ENCODE data around the gene MTFR1L. TPM values are rescaled to one million over a fixed set of nuclear protein-coding genes. Genes with fewer than 3 reads are reported as not detected.

MTFR1L gene
- polyA plus RNA-seq, 2 of the 4 experiments (the other 2 are of a cell fraction): 26.1 TPM

GRCh38 chr1:25863486-25864262 is 43.9 kb downstream of the MTFR1L start:
- ATAC-seq (no peak), DNase-seq (ENCODE audit: low read depth in 1 of 2, low spot score in 1 of 2) (no peak), FAIRE-seq (no peak)
- Histone ChIP-seq H3K4me3 (no peak overlapping the region), H3K27ac (no peak overlapping the region), H3K4me1 (peaks cover 36% of the 10 kb centered on the region), H3K9me3 (no peaks in the 10 kb centered on the region), H3K4me2 (no peak overlapping the region)
- 92% methylated on average over 25 of the region's 25 CpGs for WGBS (ENCODE audit: missing lambda C conversion rate)
- no peak for TF ChIP-seq BCL3 (IDR thresholded peaks at IDR 0.05)
- no peak for TF ChIP-seq ZNF302 (CRISPR knock-in tag; IDR thresholded peaks at IDR 0.05)
- no peak for TF ChIP-seq ATOH8 (CRISPR knock-in tag; IDR thresholded peaks at IDR 0.05; ENCODE audit: low read depth)
- CTCF ChIA-PET: interaction anchor here (0.7 to 1.3 kb wide), 3 partner anchors 11 to 32 kb away, joined by 3 to 4 read pairs (median 4); partner anchors contain the start of gene PAQR7
- POLR2A ChIA-PET: no interaction called here

- TF ChIP-seq HOXB13 (CRISPR knock-in tag; IDR thresholded peaks at IDR 0.05; ENCODE audit: low read depth) (no peak), PHF8 (IDR thresholded peaks at IDR 0.05; ENCODE audit: borderline replicate concordance, low read depth) (no peak), MAFK (IDR thresholded peaks at IDR 0.05; ENCODE audit: partially characterized antibody) (no peak), PBX3 (IDR thresholded peaks at IDR 0.05) (no peak), RFX5 (IDR thresholded peaks at IDR 0.05) (no peak), CBX2 (IDR thresholded peaks at IDR 0.05; ENCODE audit: borderline replicate concordance, low read depth) (no peak), ZNF302 (CRISPR knock-in tag; IDR thresholded peaks at IDR 0.05) (no peak), HDAC2 (IDR thresholded peaks at IDR 0.05) (no peak), SREBF2 (IDR thresholded peaks at IDR 0.05) (no peak), EHF (CRISPR knock-in tag; IDR thresholded peaks at IDR 0.05) (no peak), POLR2AphosphoS2 (conservative IDR thresholded peaks at IDR 0.05; ENCODE audit: low read length) (no peak), HOXB5 (CRISPR knock-in tag; IDR thresholded peaks at IDR 0.05) (no peak), MYC (IDR thresholded peaks at IDR 0.05; ENCODE audit: borderline replicate concordance, low read length) (no peak), GATA3 (IDR thresholded peaks at IDR 0.05; ENCODE audit: borderline replicate concordance) (no peak), REST (IDR thresholded peaks at IDR 0.05) (no peak), CHD4 (IDR thresholded peaks at IDR 0.05; ENCODE audit: borderline replicate concordance) (no peak), FOSB (CRISPR knock-in tag; IDR thresholded peaks at IDR 0.05) (no peak)
- H3K4me3 ChIP-seq: no peak overlapping the region
- ChIA-PET POLR2A (no interaction called here), CTCF (interaction anchor here (1.3 kb wide), 1 partner anchor 11 kb away, joined by 4 read pairs; the partner anchor contains the start of gene PAQR7)
- FAIRE-seq (no peak), ATAC-seq (no peak), DNase-seq (ENCODE audit: low read depth in 1 of 2, low spot score in 1 of 2) (no peak)
- peaks cover 36% of the 10 kb centered on the region for H3K4me1 ChIP-seq
- no peaks in the 10 kb centered on the region for H3K9me3 ChIP-seq
- H3K27ac ChIP-seq: no peak overlapping the region
- H3K4me2 ChIP-seq: no peak overlapping the region
- WGBS (ENCODE audit: missing lambda C conversion rate): 93% methylated on average over 3 of the region's 3 CpGs
These were observed 44.7 kb downstream of the MTFR1L start for GRCh38 chr1:25864434-25864833.
